ENCODE results near the gene IP6K3. TPM values are rescaled to one million over a fixed set of nuclear protein-coding genes. Genes with fewer than 3 reads are reported as not detected.

The IP6K3 gene
- polyA plus RNA-seq, 3 donors: not detected

- H3K4me2 ChIP-seq (replicated peaks; ENCODE audit: extremely low read depth, low read length, poor library complexity, severe bottlenecking): no peak overlapping the region
- H4K20me1 ChIP-seq (ENCODE audit: insufficient read depth, low read length): no peaks in the 10 kb centered on the region
- Mint-ChIP-seq H3K4me1 (no peaks in the 10 kb centered on the region), H3K9me3 (peaks cover 0 to 2% (median 0%) of the 10 kb centered on the region in 7 donors), H3K27me3 (ENCODE audit: low read depth in 3 of 3) (peaks cover 10 to 23% (median 20%) of the 10 kb centered on the region in 3 donors), H3K27ac (no peak overlapping the region), H3K36me3 (no peaks in the 10 kb centered on the region), H3K4me3 (no peak overlapping the region)
- H3K4me1 ChIP-seq (ENCODE audit: control insufficient read depth in 1 of 2, insufficient read depth in 2 of 2, low read length in 2 of 2): no peaks in the 10 kb centered on the region
- peaks cover 0 to 6% of the 10 kb centered on the region in 2 donors for H3K27me3 ChIP-seq (ENCODE audit: control insufficient read depth in 2 of 2, insufficient read depth in 2 of 2, low read length in 2 of 2)
- no peaks in the 10 kb centered on the region for H3K36me3 ChIP-seq (replicated peaks in 1 of 2; ENCODE audit: control insufficient read depth in 1 of 2, insufficient read depth in 2 of 2, low read length in 2 of 2)
- no peaks in the 10 kb centered on the region for H3K9me3 ChIP-seq (replicated peaks in 1 of 2; ENCODE audit: control insufficient read depth in 1 of 2, insufficient read depth in 1 of 2, low read length in 2 of 2)
- no peak overlapping the region for H3K27ac ChIP-seq (ENCODE audit: low read depth in 1 of 2, low read length in 2 of 2)
- no peak overlapping the region for H2AFZ ChIP-seq (ENCODE audit: insufficient read depth, low read depth, low read length, poor library complexity, severe bottlenecking)
- no peak overlapping the region for H3K4me3 ChIP-seq (replicated peaks in 1 of 3; ENCODE audit: low read depth in 2 of 3, low read length in 3 of 3)
- TF ChIP-seq, protein P1, sequence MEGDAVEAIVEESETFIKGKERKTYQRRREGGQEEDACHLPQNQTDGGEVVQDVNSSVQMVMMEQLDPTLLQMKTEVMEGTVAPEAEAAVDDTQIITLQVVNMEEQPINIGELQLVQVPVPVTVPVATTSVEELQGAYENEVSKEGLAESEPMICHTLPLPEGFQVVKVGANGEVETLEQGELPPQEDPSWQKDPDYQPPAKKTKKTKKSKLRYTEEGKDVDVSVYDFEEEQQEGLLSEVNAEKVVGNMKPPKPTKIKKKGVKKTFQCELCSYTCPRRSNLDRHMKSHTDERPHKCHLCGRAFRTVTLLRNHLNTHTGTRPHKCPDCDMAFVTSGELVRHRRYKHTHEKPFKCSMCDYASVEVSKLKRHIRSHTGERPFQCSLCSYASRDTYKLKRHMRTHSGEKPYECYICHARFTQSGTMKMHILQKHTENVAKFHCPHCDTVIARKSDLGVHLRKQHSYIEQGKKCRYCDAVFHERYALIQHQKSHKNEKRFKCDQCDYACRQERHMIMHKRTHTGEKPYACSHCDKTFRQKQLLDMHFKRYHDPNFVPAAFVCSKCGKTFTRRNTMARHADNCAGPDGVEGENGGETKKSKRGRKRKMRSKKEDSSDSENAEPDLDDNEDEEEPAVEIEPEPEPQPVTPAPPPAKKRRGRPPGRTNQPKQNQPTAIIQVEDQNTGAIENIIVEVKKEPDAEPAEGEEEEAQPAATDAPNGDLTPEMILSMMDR (IDR thresholded peaks at IDR 0.05): no peak
- intact Hi-C loops (cut with micrococcal nuclease): no loop called here
- no peak overlapping the region for H3K9ac ChIP-seq (ENCODE audit: insufficient read depth, low read length, poor library complexity, severe bottlenecking)
- no peaks in the 10 kb centered on the region for H3K79me2 ChIP-seq (ENCODE audit: insufficient read depth, low read length)
- WGBS (ENCODE audit: insufficient coverage): 93% methylated on average over 3 of the region's 3 CpGs
- DNase-seq: no peak
Measured at GRCh38 chr6:33723371-33724085, 23.2 kb downstream of the IP6K3 start.

DNA sequence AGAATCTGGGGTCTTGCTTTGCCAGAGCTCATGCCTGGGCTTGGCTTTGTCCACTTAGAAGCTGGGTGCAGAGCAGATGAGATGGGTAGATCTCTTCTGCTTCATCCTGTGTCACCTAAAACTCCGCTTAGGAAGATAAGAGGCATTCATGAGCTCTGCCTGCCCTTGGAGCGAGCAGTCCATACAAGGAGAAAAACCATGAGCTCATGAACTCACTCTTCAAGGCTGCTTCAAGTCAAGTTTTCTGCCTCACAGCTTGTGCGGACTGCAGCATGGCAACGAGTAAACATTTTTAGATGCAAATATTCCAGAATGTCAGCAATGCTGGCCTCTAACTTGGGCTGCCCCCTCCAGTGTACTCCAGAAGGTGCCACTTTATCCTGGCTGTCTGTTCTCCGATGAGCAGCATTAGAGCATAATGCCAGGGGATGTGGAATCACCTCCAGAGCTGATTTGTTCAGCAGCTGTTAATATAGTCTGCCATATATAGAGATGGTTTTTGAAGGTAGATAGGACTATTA lies 24.5 kb downstream of the IP6K3 start:
- whole genome bisulfite sequencing (ENCODE audit: insufficient coverage): 98% methylated on average over 4 of the region's 5 CpGs

More for the DNA sequence above, 24.5 kb downstream of the IP6K3 start:
- TF ChIP-seq, protein P1 (IDR thresholded peaks at IDR 0.05): no peak
- no peaks in the 10 kb centered on the region for H3K4me1 ChIP-seq (ENCODE audit: control insufficient read depth in 1 of 2, insufficient read depth in 2 of 2, low read length in 2 of 2)
- no peaks in the 10 kb centered on the region for H3K79me2 ChIP-seq (ENCODE audit: insufficient read depth, low read length)
- intact Hi-C loops (cut with micrococcal nuclease): no loop called here
- Mint-ChIP-seq H3K27me3 (ENCODE audit: low read depth in 3 of 3) (peaks cover 8 to 22% (median 20%) of the 10 kb centered on the region in 3 donors), H3K36me3 (no peaks in the 10 kb centered on the region), H3K27ac (no peak overlapping the region), H3K4me1 (no peaks in the 10 kb centered on the region), H3K9me3 (peaks cover 0 to 2% (median 0%) of the 10 kb centered on the region in 7 donors), H3K4me3 (no peak overlapping the region)
- H3K9ac ChIP-seq (ENCODE audit: insufficient read depth, low read length, poor library complexity, severe bottlenecking): no peak overlapping the region
- H3K27ac ChIP-seq (ENCODE audit: low read depth in 1 of 2, low read length in 2 of 2): no peak overlapping the region
- H3K9me3 ChIP-seq (replicated peaks in 1 of 2; ENCODE audit: control insufficient read depth in 1 of 2, insufficient read depth in 1 of 2, low read length in 2 of 2): no peaks in the 10 kb centered on the region
- H4K20me1 ChIP-seq (ENCODE audit: insufficient read depth, low read length): no peaks in the 10 kb centered on the region
- H3K4me2 ChIP-seq (replicated peaks; ENCODE audit: extremely low read depth, low read length, poor library complexity, severe bottlenecking): no peak overlapping the region
- H3K4me3 ChIP-seq (replicated peaks in 1 of 3; ENCODE audit: low read depth in 2 of 3, low read length in 3 of 3): no peak overlapping the region
- H2AFZ ChIP-seq (ENCODE audit: insufficient read depth, low read depth, low read length, poor library complexity, severe bottlenecking): no peak overlapping the region
- no peak for DNase-seq
- H3K27me3 ChIP-seq (ENCODE audit: control insufficient read depth in 2 of 2, insufficient read depth in 2 of 2, low read length in 2 of 2): peaks cover 0 to 6% of the 10 kb centered on the region in 2 donors
- no peaks in the 10 kb centered on the region for H3K36me3 ChIP-seq (replicated peaks in 1 of 2; ENCODE audit: control insufficient read depth in 1 of 2, insufficient read depth in 2 of 2, low read length in 2 of 2)

Measured in CD14-positive monocyte (primary cell).